Coronary artery (tissue), 2 donors: ENCODE results near the gene CTNNA3.

ENCODE experiments used
- DNase-seq: peaks from one replicate; pipeline ENCODE4 v3.0.0-alpha.2; 2017; ENCODE audit warnings: low spot score
- H3K27ac ChIP-seq, 2 donors: fragments of 200-600 bp; sonication (generic); one replicate each; pipeline ENCODE4 v1.5.1; 2016 to 2019
- H3K4me3 ChIP-seq: fragments of 200-600 bp; sonication (generic); 2 replicates; pipeline ENCODE4 v1.5.1; 2016; ENCODE audit warnings: mild to moderate bottlenecking, moderate library complexity
- CTCF ChIP-seq: fragments of 200-600 bp; sonication (generic); IDR thresholded peaks from one replicate; pipeline ENCODE4 v1.5.1; 2019; ENCODE audit warnings: antibody characterized with exemption

The CTNNA3 gene

GRCh38 chr10:65898055-65898454, 1797.9 kb downstream of the CTNNA3 start:
- Histone ChIP-seq H3K27ac (no peak overlapping the region), H3K4me3 (no peak overlapping the region)
- no peak for TF ChIP-seq CTCF
- no peak for DNase-seq

GRCh38 chr10:65894961-65895360, 1801.0 kb downstream of the CTNNA3 start:
- Histone ChIP-seq H3K27ac (no peak overlapping the region), H3K4me3 (no peak overlapping the region)
- no peak for DNase-seq
- TF ChIP-seq CTCF, result no peak

GRCh38 chr10:65894379-65894778, 1801.6 kb downstream of the CTNNA3 start:
- no peak overlapping the region for H3K4me3 ChIP-seq
- H3K27ac ChIP-seq, result no peak overlapping the region
- TF ChIP-seq CTCF, result no peak
- no peak for DNase-seq

- Histone ChIP-seq H3K27ac (no peak overlapping the region), H3K4me3 (no peak overlapping the region)
- TF ChIP-seq CTCF, result no peak
- DNase-seq, result no peak
Measured at GRCh38 chr10:65893676-65894075, 1802.3 kb downstream of the CTNNA3 start.

GRCh38 chr10:65892284-65892683, 1803.7 kb downstream of the CTNNA3 start:
- no peak overlapping the region for H3K27ac ChIP-seq
- H3K4me3 ChIP-seq, result no peak overlapping the region
- TF ChIP-seq CTCF, result no peak
- no peak for DNase-seq

GRCh38 chr10:65891073-65891981, 1804.7 kb downstream of the CTNNA3 start:
- no peak for TF ChIP-seq CTCF
- no peak overlapping the region for H3K4me3 ChIP-seq
- DNase-seq, result no peak

GRCh38 chr10:65864529-65864928, 1831.5 kb downstream of the CTNNA3 start:
- no peak for DNase-seq
- Histone ChIP-seq H3K27ac (no peak overlapping the region), H3K4me3 (no peak overlapping the region)
- TF ChIP-seq CTCF, result no peak

More at GRCh38 chr10:65891073-65891981, 1804.7 kb downstream of the CTNNA3 start:
- H3K27ac ChIP-seq, result no peak overlapping the region
